IMR-90 (cell line): Measurements from ENCODE around the gene TMBIM1. TPM values are rescaled to one million over a fixed set of nuclear protein-coding genes. Genes with fewer than 3 reads are reported as not detected.

Source experiments
- ATAC-seq: fragments of 200-7000 bp; cut with Tn5 transposase; 2 replicates; pipeline ENCODE4 v1.9.1; 2020; ENCODE audit warnings: low read depth, mild to moderate bottlenecking, moderate library complexity
- BruUV-seq: library from RNA; stranded (reverse); fragments of 400-500 nt; replicated peaks from 2 replicates; lab custom pipeline; 2021; lab: Mats Ljungman, UMichigan
- CTCF ChIA-PET: fragments of 300-600 bp; formaldehyde crosslinking; extraction: SDS; loops from one replicate; lab custom pipeline; 2021; ENCODE audit warnings: antibody characterized with exemption; lab: Yijun Ruan, JAX
- POLR2A ChIA-PET: fragments of 300-600 bp; sonication (Branson Sonifier 250); formaldehyde crosslinking; loops from one replicate; lab custom pipeline; 2022; ENCODE audit warnings: antibody characterized with exemption; ENCODE audit not compliant: unreplicated experiment; lab: Charles Lee
- DNase-seq: peaks from one replicate; pipeline ENCODE4 v3.0.0; 2013
- H2AFZ ChIP-seq: replicated peaks from 2 replicates; pipeline ENCODE3; 2013; ENCODE audit warnings: low read length, mild to moderate bottlenecking; ENCODE audit not compliant: poor library complexity
- H2AK5ac ChIP-seq: 2 replicates; pipeline ENCODE4 v1.6.1; 2013; ENCODE audit warnings: low read depth, low read length, inconsistent platforms
- H2AK9ac ChIP-seq: replicated peaks from 2 replicates; pipeline ENCODE3; 2013; ENCODE audit warnings: mild to moderate bottlenecking, low read depth, low read length, moderate library complexity; ENCODE audit not compliant: poor library complexity
- H2BK120ac ChIP-seq: 2 replicates; pipeline ENCODE4 v1.6.1; 2013; ENCODE audit warnings: low read depth, low read length, inconsistent platforms
- H2BK15ac ChIP-seq: 3 replicates; pipeline ENCODE4 v1.6.1; 2013; ENCODE audit warnings: low read depth, low read length, inconsistent platforms
- H2BK20ac ChIP-seq: 2 replicates; pipeline ENCODE4 v1.6.1; 2013; ENCODE audit warnings: low read depth, mild to moderate bottlenecking, inconsistent platforms, low read length, moderate library complexity
- H2BK5ac ChIP-seq: 2 replicates; pipeline ENCODE4 v1.6.1; 2013; ENCODE audit warnings: mild to moderate bottlenecking, low read depth, low read length, inconsistent platforms; ENCODE audit not compliant: poor library complexity, severe bottlenecking
- H3K14ac ChIP-seq: replicated peaks from 2 replicates; pipeline ENCODE4 v1.6.1; 2013; ENCODE audit warnings: low read depth, low read length, inconsistent platforms
- H3K18ac ChIP-seq: 2 replicates; pipeline ENCODE4 v1.6.1; 2013; ENCODE audit warnings: low read depth, low read length, control low read depth
- H3K23ac ChIP-seq: 2 replicates; pipeline ENCODE4 v1.6.1; 2013; ENCODE audit warnings: low read depth, low read length, inconsistent platforms
- H3K27ac ChIP-seq: 2 replicates; pipeline ENCODE4 v1.5.1; 2013; ENCODE audit warnings: mild to moderate bottlenecking, control low read depth, low read length; ENCODE audit not compliant: insufficient read depth
- H3K27me3 ChIP-seq: 2 replicates; pipeline ENCODE4 v1.6.1; 2013; ENCODE audit warnings: low read length; ENCODE audit not compliant: control insufficient read depth, insufficient read depth
- H3K36me3 ChIP-seq: 2 replicates; pipeline ENCODE4 v1.6.1; 2013; ENCODE audit warnings: low read length, mixed read lengths; ENCODE audit not compliant: control insufficient read depth, insufficient read depth
- H3K4ac ChIP-seq: 2 replicates; pipeline ENCODE4 v1.6.1; 2013; ENCODE audit warnings: low read depth, low read length, inconsistent platforms
- H3K4me1 ChIP-seq: 2 replicates; pipeline ENCODE4 v1.6.1; 2013; ENCODE audit warnings: low read length, mixed read lengths; ENCODE audit not compliant: control insufficient read depth, insufficient read depth
- H3K4me2 ChIP-seq: 2 replicates; pipeline ENCODE4 v1.6.1; 2013; ENCODE audit warnings: low read depth, mild to moderate bottlenecking, control low read depth, low read length, moderate library complexity
- H3K4me3 ChIP-seq: 2 replicates; pipeline ENCODE4 v1.5.1; 2013; ENCODE audit warnings: low read depth, mild to moderate bottlenecking, control low read depth, low read length, moderate library complexity; ENCODE audit not compliant: insufficient read depth
- H3K56ac ChIP-seq: 2 replicates; pipeline ENCODE4 v1.6.1; 2013; ENCODE audit warnings: low read length, inconsistent platforms; ENCODE audit not compliant: insufficient read depth; ENCODE audit errors: extremely low read depth
- H3K79me1 ChIP-seq, 2 experiments: 2 replicates each; pipeline ENCODE4 v1.6.1; 2013; ENCODE audit warnings: low read length in 2 of 2, inconsistent platforms in 1 of 2, low read depth in 1 of 2
- H3K9ac ChIP-seq: 2 replicates; pipeline ENCODE4 v1.6.1; 2013; ENCODE audit warnings: low read depth, low read length, control low read depth
- H3K9me1 ChIP-seq: 2 replicates; pipeline ENCODE4 v1.6.1; 2013; ENCODE audit warnings: low read length, inconsistent platforms; ENCODE audit not compliant: insufficient read depth
- H3K9me3 ChIP-seq: 2 replicates; pipeline ENCODE4 v1.6.1; 2013; ENCODE audit warnings: low read length; ENCODE audit not compliant: control insufficient read depth, insufficient read depth
- H4K20me1 ChIP-seq: 2 replicates; pipeline ENCODE4 v1.6.1; 2013; ENCODE audit warnings: low read length, inconsistent platforms; ENCODE audit not compliant: insufficient read depth
- H4K5ac ChIP-seq: 2 replicates; pipeline ENCODE4 v1.6.1; 2013; ENCODE audit warnings: mild to moderate bottlenecking, low read depth, low read length, control low read depth
- H4K8ac ChIP-seq, 2 experiments: 2 replicates each; pipeline ENCODE4 v1.6.1; 2013; ENCODE audit warnings: low read depth in 2 of 2, low read length in 2 of 2, control low read depth in 1 of 2, inconsistent platforms in 1 of 2
- H4K91ac ChIP-seq: 2 replicates; pipeline ENCODE4 v1.6.1; 2013; ENCODE audit warnings: low read depth, low read length, inconsistent platforms; ENCODE audit not compliant: insufficient read depth
- BHLHE40 ChIP-seq: fragments of 150-350 bp; IDR thresholded peaks from 2 replicates; pipeline ENCODE4 v1.6.1; 2016; ENCODE audit warnings: mild to moderate bottlenecking, low read depth, low read length
- CEBPB ChIP-seq: IDR thresholded peaks from 2 replicates; pipeline ENCODE4 v1.6.1; 2012; ENCODE audit warnings: low read depth, low read length, improper control_type of control experiment
- CHD1 ChIP-seq: IDR thresholded peaks from 2 replicates; pipeline ENCODE4 v1.6.1; 2012; ENCODE audit warnings: low read depth, low read length, improper control_type of control experiment
- CTCF ChIP-seq: conservative IDR thresholded peaks from 2 replicates; pipeline ENCODE4 v1.5.1; 2012; ENCODE audit warnings: mild to moderate bottlenecking, low read depth, low read length, improper control_type of control experiment
- ELK1 ChIP-seq: fragments of 150-350 bp; IDR thresholded peaks from 2 replicates; pipeline ENCODE4 v1.6.1; 2016; ENCODE audit warnings: low read depth, mild to moderate bottlenecking, low read length, moderate library complexity, borderline replicate concordance
- FOS ChIP-seq: fragments of 150-350 bp; IDR thresholded peaks from 2 replicates; pipeline ENCODE4 v1.6.1; 2016; ENCODE audit warnings: low read depth, low read length
- MAFK ChIP-seq: IDR thresholded peaks from 2 replicates; pipeline ENCODE4 v1.6.1; 2012; ENCODE audit warnings: low read depth, low read length, improper control_type of control experiment
- MAZ ChIP-seq: IDR thresholded peaks from 2 replicates; pipeline ENCODE4 v1.6.1; 2012; ENCODE audit warnings: low read depth, mild to moderate bottlenecking, low read length, improper control_type of control experiment, moderate library complexity, borderline replicate concordance
- NFE2L2 ChIP-seq: fragments of 150-350 bp; IDR thresholded peaks from 2 replicates; pipeline ENCODE4 v1.6.1; 2016; ENCODE audit warnings: low read depth, mild to moderate bottlenecking, low read length
- RAD21 ChIP-seq: IDR thresholded peaks from 2 replicates; pipeline ENCODE4 v1.6.1; 2012; ENCODE audit warnings: low read length, improper control_type of control experiment
- RCOR1 ChIP-seq: IDR thresholded peaks from 2 replicates; pipeline ENCODE4 v1.6.1; 2012; ENCODE audit warnings: mild to moderate bottlenecking, low read length, improper control_type of control experiment; ENCODE audit not compliant: insufficient replicate concordance
- RFX5 ChIP-seq: IDR thresholded peaks from 2 replicates; pipeline ENCODE4 v1.8.0; 2012; ENCODE audit warnings: low read depth, mild to moderate bottlenecking, low read length, moderate library complexity
- USF2 ChIP-seq: fragments of 150-350 bp; IDR thresholded peaks from 2 replicates; pipeline ENCODE4 v1.6.1; 2017; ENCODE audit warnings: mild to moderate bottlenecking, antibody characterized with exemption, low read length, low read depth
- WGBS, 2 experiments: methylation state at CpG; one replicate each; pipeline versions ENCODE4 v1.1.5 to v1.1.7; 2013; ENCODE audit warnings: missing lambda C conversion rate in 2 of 2; ENCODE audit not compliant: insufficient read length in 1 of 2; ENCODE audit errors: extremely low coverage in 2 of 2; 5-methylcytosine and 5-hydroxymethylcytosine counted together
- dilution Hi-C: fragments of 300-500 bp; cut with HindIII; formaldehyde crosslinking; loops from one replicate; pipeline ENCODE4 v1.14.3; 2018; ENCODE audit warnings: low sequenced_read_pairs; ENCODE audit not compliant: unreplicated experiment
- in situ Hi-C: fragments of 300-500 bp; cut with MboI; formaldehyde crosslinking; loops from 3 replicates; pipeline ENCODE4 v1.14.3; 2019; ENCODE audit warnings: low sequenced_read_pairs, inconsistent platforms, mixed read lengths
- intact Hi-C: fragments of 100-400 bp; cut with micrococcal nuclease; formaldehyde crosslinking; loops from 2 replicates; pipeline ENCODE4 v1.10.0; 2022
- polyA plus RNA-seq, 3 experiments: library from polyadenylated mRNA; depleted of rRNA; stranded (reverse); fragments of >200 nt; gene quantifications; 2 replicates each; pipeline ENCODE4 v1.2.3, GENCODE V29; 2012; ENCODE audit warnings: low replicate concordance in 1 of 3
- total RNA-seq: library from RNA; depleted of rRNA; stranded (reverse); fragments of >200 nt; gene quantifications from 2 replicates; pipeline ENCODE4 v1.2.3, GENCODE V29; 2012

Gene TMBIM1
- total and polyA plus RNA-seq, 2 of the 4 experiments (the other 2 are of a cell fraction), result 84.6 to 102 TPM

GRCh38 chr2:218255446-218255845 is 36.9 kb downstream of the TMBIM1 start:
- Histone ChIP-seq H2AFZ (no peak overlapping the region), H2BK120ac (no peak overlapping the region), H2BK5ac (no peak overlapping the region), H3K27ac (no peak overlapping the region), H3K4ac (no peak overlapping the region), H3K79me1 (peaks cover 23 to 31% of the 10 kb centered on the region in 2 experiments), H3K56ac (no peak overlapping the region), H4K20me1 (peaks cover 26% of the 10 kb centered on the region), H2AK5ac (no peak overlapping the region), H3K9me3 (no peaks in the 10 kb centered on the region), H3K23ac (no peak overlapping the region), H3K4me1 (peaks cover 17% of the 10 kb centered on the region), H4K8ac (no peak overlapping the region), H3K14ac (no peak overlapping the region), H3K18ac (no peak overlapping the region), H3K4me3 (no peak overlapping the region), H3K9ac (no peak overlapping the region), H3K9me1 (no peaks in the 10 kb centered on the region; the same call in 1 of the 2 replicates), H3K4me2 (no peak overlapping the region), H3K36me3 (peaks cover 48% of the 10 kb centered on the region), H4K91ac (no peak overlapping the region), H3K27me3 (no peaks in the 10 kb centered on the region), H2BK15ac (no peak overlapping the region), H2BK20ac (no peak overlapping the region), H2AK9ac (no peak overlapping the region), H4K5ac (no peak overlapping the region)
- CTCF ChIA-PET, result no interaction called here
- in situ Hi-C loops, result no loop called here
- POLR2A ChIA-PET, result no interaction called here
- dilution Hi-C loops, result no loop called here
- DNase-seq, result peak; percentile 78
- no peak for ATAC-seq
- BruUV-seq, result no TSS peak
- intact Hi-C loops, result loop anchor here (5.0 kb wide), 1 partner anchor 68 kb away; no protein-coding TSS in a partner anchor
- TF ChIP-seq RCOR1 (no peak), FOS (0 out of 2 replicates have a peak, but pooled peaks have one; percentile 39), BHLHE40 (no peak), USF2 (no peak), RFX5 (no peak), RAD21 (no peak), MAZ (no peak), ELK1 (no peak), MAFK (no peak), CHD1 (no peak), CEBPB (peak; percentile 44; the same call in 1 of the 2 replicates), NFE2L2 (no peak), CTCF (no peak)
- 92% methylated on average over 2 of the region's 6 CpGs; no CpG with 5 or more reads in 1 of the 2 experiments for WGBS, 2 experiments
